Astrocyte (in vitro differentiated cells and primary cell): ENCODE results near the gene CCN5.

Experiments
- CTCF ChIP-seq: IDR thresholded peaks from 2 replicates; pipeline ENCODE4 v1.5.1; 2011; ENCODE audit warnings: low read depth, mild to moderate bottlenecking, inconsistent platforms, low read length, moderate library complexity; ENCODE audit not compliant: insufficient read depth
- EZH2 ChIP-seq: IDR thresholded peaks from 2 replicates; pipeline ENCODE4 v1.6.1; 2012; ENCODE audit warnings: mild to moderate bottlenecking, low read length, inconsistent platforms; ENCODE audit not compliant: insufficient read depth

- TF ChIP-seq CTCF: no peak
- TF ChIP-seq EZH2: no peak
Measured at GRCh38 chr20:44773070-44773829, 58.1 kb downstream of the CCN5 start.
